ENCODE results near the gene STK25. TPM values are rescaled to one million over a fixed set of nuclear protein-coding genes. Genes with fewer than 3 reads are reported as not detected.
A peak's percentile ranks its signal among the peaks of the same experiment; 100 is the strongest.
"Not testable (repeated sequence)": the region's sequence is repeated elsewhere in the genome, so short reads cannot be mapped to it uniquely, and the experiment has no call there.

STK25 gene
- total and polyA plus RNA-seq, 10 of the 15 experiments (the other 5 are each of a cell fraction or from before 2014, with no cell fraction given) = 6.0 to 154 (median 89.3) TPM

DNA sequence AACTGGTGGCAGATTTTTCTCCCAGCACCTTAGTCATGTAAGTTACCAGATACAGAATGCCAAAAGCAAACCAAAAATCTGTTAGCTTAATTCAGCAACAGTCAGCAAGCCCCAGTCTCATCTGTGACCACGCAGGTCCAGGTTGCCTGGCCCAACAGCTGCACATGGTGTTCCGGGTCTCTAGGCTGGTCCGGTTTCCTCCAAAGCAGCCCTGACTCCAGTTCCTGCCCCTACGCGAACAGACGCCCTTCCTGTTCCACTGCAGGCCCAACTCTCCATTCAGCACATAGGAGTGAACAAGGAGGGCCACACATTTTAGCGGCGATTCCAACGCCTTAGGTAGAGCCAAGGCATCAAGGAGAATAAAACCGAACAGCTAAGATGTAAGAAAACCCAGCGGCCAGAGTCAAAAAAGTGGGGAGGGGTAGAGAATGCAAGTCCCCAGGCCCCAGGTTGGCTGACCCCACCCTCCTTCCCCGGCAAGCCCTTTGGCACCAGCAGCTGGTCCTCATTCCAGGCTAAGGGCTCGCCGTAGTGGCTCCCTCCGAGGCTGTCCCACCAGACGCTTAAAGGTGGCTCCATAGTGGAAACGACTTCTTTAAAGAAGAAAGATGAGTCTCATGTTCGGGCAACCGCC is 1.5 kb downstream of the STK25 start:
- no peak overlapping the region for H2AFZ ChIP-seq (ENCODE audit: control insufficient read depth, low read depth, low read length)
- H3K79me2 ChIP-seq (ENCODE audit: control insufficient read depth, insufficient read depth, low read length) = peaks cover 33% of the 10 kb centered on the region
- peaks cover 16% of the 10 kb centered on the region for H3K4me1 ChIP-seq (ENCODE audit: control insufficient read depth, insufficient read depth, low read length)
- TSS peak; percentile 62 for BruUV-seq (replicated peaks)
- DNase-seq (ENCODE audit: low read depth, low spot score) = no peak
- TF ChIP-seq BACH1 (IDR thresholded peaks at IDR 0.05; ENCODE audit: borderline replicate concordance) = no peak
- FAIRE-seq = no peak
- intact Hi-C loops (cut with micrococcal nuclease; ENCODE audit: unreplicated experiment) = loop anchor here (5.0 kb wide), 2 partner anchors 105 to 150 kb away; partner anchors contain the start of gene FARP2
- in situ Hi-C loops (cut with MboI) = no loop called here
- no peaks in the 10 kb centered on the region for H3K9me3 ChIP-seq (replicated peaks; ENCODE audit: control insufficient read depth, insufficient read depth, low read length)
- CTCF ChIA-PET = no interaction called here
- peak overlapping the region; percentile 85 for H3K9ac ChIP-seq (ENCODE audit: control insufficient read depth, insufficient read depth, low read length)
- no peak overlapping the region; the same call in 1 of the 2 replicates for H3K27ac ChIP-seq (ENCODE audit: control insufficient read depth, insufficient read depth)
- 80% methylated on average over 19 of the region's 19 CpGs for WGBS (ENCODE audit: insufficient coverage, insufficient replicate concordance, low lambda C conversion rate, missing lambda C conversion rate)
- POLR2A ChIA-PET = no interaction called here
- ATAC-seq = no peak
- peak overlapping the region; percentile 86 for H3K4me2 ChIP-seq (ENCODE audit: control insufficient read depth, insufficient read depth)
- RAD21 ChIA-PET (ENCODE audit: unreplicated experiment) = no interaction called here
- peaks cover 2% of the 10 kb centered on the region; the same call in 1 of the 2 replicates for H4K20me1 ChIP-seq (ENCODE audit: control insufficient read depth, insufficient read depth)
- H3K36me3 ChIP-seq (ENCODE audit: control insufficient read depth in 2 of 2, insufficient read depth in 2 of 2, low read length in 1 of 2) = no peaks in the 10 kb centered on the region; a peak in 1 of 4 replicates
- H3K27me3 ChIP-seq (replicated peaks in 1 of 2; ENCODE audit: control insufficient read depth in 2 of 2, insufficient read depth in 2 of 2, low read length in 1 of 2) = no peaks in the 10 kb centered on the region
- SMC1A ChIA-PET (ENCODE audit: uncharacterized antibody, unreplicated experiment) = interaction anchor here (0.7 to 2.0 kb wide), 5 partner anchors 9 to 149 kb away, joined by 3 to 7 read pairs (median 3); no protein-coding TSS in a partner anchor
- H3K4me3 ChIP-seq = peak overlapping the region; percentile 98

DNA sequence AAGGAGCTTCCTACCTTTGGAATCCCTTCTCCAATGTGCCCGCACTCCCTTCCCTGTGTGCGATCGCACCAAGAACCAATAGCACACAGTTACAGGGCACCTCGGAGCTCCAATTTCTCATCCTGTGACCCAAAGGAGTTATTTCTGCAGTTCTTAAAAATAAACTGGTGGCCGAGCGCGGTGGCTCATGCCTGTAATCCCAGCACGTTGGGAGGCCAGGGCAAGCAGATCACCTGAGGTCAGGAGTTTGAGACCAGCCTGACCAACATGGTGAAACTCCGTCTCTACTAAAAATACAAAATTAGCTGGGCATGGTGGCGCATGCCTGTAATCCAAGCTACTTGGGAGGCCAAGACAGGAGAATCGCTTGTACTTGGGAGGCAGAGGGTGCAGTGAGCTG is 2.1 kb downstream of the STK25 start:
- POLR2A ChIA-PET; ATAC-seq; RAD21 ChIA-PET (ENCODE audit: unreplicated experiment); H2AFZ ChIP-seq (ENCODE audit: control insufficient read depth, low read depth, low read length); H3K27me3 ChIP-seq (replicated peaks in 1 of 2; ENCODE audit: control insufficient read depth in 2 of 2, insufficient read depth in 2 of 2, low read length in 1 of 2); DNase-seq (ENCODE audit: low read depth, low spot score); H3K36me3 ChIP-seq (ENCODE audit: control insufficient read depth in 2 of 2, insufficient read depth in 2 of 2, low read length in 1 of 2); BruUV-seq (replicated peaks); H3K9me3 ChIP-seq (replicated peaks; ENCODE audit: control insufficient read depth, insufficient read depth, low read length); H3K27ac ChIP-seq (ENCODE audit: control insufficient read depth, insufficient read depth); in situ Hi-C loops (cut with MboI); H4K20me1 ChIP-seq (ENCODE audit: control insufficient read depth, insufficient read depth); FAIRE-seq; CTCF ChIA-PET: not testable (repeated sequence)
- peaks cover 33% of the 10 kb centered on the region for H3K79me2 ChIP-seq (ENCODE audit: control insufficient read depth, insufficient read depth, low read length)
- H3K9ac ChIP-seq (ENCODE audit: control insufficient read depth, insufficient read depth, low read length) = peak overlapping the region; percentile 22; the same call in 1 of the 2 replicates
- H3K4me3 ChIP-seq = peak overlapping the region; percentile 98; the same call in 1 of the 2 replicates
- SMC1A ChIA-PET (ENCODE audit: uncharacterized antibody, unreplicated experiment) = interaction anchor here (0.7 to 2.0 kb wide), 5 partner anchors 9 to 148 kb away, joined by 3 to 7 read pairs (median 3); no protein-coding TSS in a partner anchor
- intact Hi-C loops (cut with micrococcal nuclease; ENCODE audit: unreplicated experiment) = loop anchor here (5.0 kb wide), 2 partner anchors 106 to 149 kb away; partner anchors contain the start of gene FARP2
- H3K4me2 ChIP-seq (ENCODE audit: control insufficient read depth, insufficient read depth) = peak overlapping the region; percentile 86
- WGBS (ENCODE audit: insufficient coverage, insufficient replicate concordance, low lambda C conversion rate, missing lambda C conversion rate) = 98% methylated on average over 11 of the region's 11 CpGs
- peaks cover 16% of the 10 kb centered on the region for H3K4me1 ChIP-seq (ENCODE audit: control insufficient read depth, insufficient read depth, low read length)
